UCSD-AML1 (cell line): ENCODE results near the gene ECSCR.
"Not testable (repeated sequence)": the region's sequence is repeated elsewhere in the genome, so short reads cannot be mapped to it uniquely, and the experiment has no call there.

Experiments
- DNase-seq: peaks from one replicate; lab custom pipeline; 2025; ENCODE audit not compliant: unreplicated experiment; lab: John Stamatoyannopoulos, UW

The ECSCR gene

GRCh38 chr5:139414581-139415130 is 47.9 kb downstream of the ECSCR start:
- no peak for DNase-seq

DNA sequence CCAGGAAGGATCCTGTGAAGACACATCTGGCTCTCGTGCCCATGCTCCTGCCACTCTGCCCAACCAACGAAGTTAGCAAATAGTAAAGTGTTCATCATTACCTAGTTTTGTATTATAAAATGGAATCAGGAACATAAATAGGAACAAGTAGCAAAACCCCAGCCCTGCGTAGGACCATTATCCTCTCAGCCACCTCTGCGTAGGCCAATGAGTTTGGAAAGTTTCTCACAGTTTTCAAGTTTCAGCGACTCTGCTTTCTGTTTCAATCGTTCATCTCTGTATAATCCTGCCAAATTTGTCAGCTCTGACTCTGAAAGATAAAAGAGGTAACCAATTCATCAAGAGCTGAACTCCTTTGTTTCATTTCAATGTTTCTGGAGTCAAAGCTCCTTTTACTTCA is 48.6 kb downstream of the ECSCR start:
- DNase-seq: no peak

DNA sequence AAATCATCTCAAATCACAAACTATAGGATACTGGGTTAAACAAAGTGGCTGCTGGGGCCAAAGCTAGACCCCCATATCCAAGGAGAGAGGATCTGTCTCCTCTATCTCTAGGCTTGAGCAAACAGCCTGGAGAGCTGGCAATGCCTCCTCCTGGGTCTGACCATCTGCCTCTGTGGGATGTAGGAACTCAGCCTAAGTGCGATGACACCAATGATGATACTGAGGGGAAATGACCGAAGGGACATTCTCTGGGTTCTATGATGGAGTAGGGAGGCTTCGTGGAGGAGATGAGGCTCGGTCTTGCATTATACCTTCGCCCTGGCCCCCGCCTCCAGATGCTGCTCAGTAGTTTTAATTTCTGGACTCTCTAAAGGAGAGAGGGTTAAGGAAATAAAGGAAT is 49.4 kb downstream of the ECSCR start:
- no peak for DNase-seq

DNA sequence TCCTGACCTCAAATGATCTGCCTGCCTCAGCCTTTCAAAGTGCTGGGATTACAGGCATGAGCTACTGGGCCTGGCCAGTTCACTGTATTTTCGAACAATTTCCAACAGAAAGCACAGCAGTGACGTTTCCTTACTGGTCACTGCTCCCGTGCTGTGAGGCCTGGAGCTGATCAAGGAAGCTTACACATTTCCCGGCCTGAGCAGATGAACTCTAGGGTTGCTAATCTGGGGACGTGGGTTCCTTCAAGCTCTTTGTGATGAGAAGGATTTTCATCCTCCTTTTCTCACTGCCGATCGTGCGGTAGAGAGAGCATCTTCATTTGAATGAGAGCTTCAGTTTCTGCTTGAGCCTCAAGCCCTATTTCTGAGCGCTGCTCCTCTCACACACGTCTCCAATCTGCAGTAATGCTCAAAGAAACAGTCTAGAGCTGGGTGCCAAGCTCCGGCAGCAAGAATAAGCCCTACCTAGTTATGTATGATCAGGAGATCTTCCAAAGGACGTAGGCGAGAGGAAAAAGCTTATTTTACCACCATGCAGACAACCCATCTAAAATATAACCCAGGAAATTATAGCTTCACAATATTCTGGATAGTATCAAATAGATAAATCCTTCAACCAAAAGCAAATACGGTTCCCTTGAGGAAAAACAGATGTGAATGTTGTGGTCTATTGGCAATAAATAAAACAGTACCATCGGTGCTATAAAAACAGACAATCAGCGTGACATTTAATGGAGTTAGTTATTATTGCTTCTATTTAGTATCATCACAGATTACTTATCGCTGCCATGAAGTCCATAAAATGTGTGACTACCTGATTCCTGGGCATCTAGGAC is 51.3 kb downstream of the ECSCR start:
- DNase-seq: no peak

- no peak for DNase-seq
Observed at GRCh38 chr5:139410121-139410992, 52.2 kb downstream of the ECSCR start.

- DNase-seq: not testable (repeated sequence)
Observed at GRCh38 chr5:139409116-139409515, 53.4 kb downstream of the ECSCR start.

DNA sequence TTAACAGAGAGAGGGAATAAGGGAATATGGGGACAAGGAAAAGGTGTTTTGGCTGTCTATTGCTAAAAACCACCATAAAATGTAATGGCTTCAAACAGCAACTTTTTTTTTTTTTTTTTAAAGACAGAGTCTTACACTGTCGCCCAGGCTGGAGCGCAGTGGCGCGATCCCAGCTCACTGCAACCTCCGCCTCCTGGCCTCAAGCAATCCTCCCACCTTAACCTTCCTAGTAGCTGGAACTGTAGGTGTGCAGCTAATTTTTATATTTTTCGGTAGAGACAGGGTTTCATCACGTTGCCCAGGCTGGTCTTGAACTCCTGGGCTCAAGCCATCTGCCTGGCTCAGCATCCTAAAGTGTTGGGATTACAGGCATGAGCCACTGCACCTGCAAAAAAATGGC is 54.4 kb downstream of the ECSCR start:
- DNase-seq: no peak

DNA sequence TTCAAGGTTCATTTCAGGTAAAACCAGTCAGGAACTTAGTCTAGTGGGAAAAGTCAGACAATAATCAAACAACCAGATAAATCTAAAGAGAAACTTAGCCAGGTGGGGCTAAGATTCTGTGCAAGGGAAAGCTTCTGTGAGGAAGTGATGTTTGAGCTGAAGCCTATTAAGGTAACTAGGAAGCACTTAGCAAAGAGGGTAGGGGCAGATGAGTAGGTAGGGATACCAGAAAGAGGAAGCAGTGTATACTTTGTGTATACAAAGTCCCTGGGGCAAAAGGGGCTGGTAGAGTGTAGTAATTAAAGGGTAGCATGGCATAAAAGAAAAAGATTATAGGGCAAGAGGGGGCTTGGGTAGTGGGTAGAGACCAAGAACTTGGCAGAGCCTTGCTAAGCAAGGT is 55.0 kb downstream of the ECSCR start:
- no peak for DNase-seq

DNA sequence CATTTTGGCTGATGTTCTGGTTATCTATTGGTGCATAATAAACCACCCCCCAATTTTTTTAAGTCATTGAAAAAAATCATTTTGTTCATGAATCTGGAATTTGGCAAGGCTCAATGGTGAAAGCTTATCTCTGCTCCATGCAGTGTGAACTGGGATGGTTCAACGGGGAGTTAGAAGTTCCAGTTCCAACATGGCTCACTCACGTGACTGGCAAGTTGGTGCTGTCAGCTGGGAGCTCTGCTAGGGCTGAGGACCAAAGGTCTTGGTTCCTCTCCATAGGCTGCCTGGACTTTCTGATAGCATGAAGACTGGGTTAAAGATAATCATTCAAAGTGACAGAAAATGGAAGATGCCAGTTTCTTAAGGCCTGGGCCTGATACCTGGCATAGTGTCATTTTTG is 55.6 kb downstream of the ECSCR start:
- DNase-seq: no peak

- no peak for DNase-seq
Observed at GRCh38 chr5:139404484-139404840, 58.1 kb downstream of the ECSCR start.

- peak; percentile 98 for DNase-seq
Observed at GRCh38 chr5:139403787-139404483, 58.6 kb downstream of the ECSCR start, which contains the start of gene SPATA24. Gene SPATA24 (minus strand): TSS chr5:139404089. CDS start chr5:139404060, 29 bp downstream.

- no peak for DNase-seq
Observed at GRCh38 chr5:139403418-139403786, 59.1 kb downstream of the ECSCR start.

- DNase-seq: peak; percentile 53
Observed at GRCh38 chr5:139402561-139403158, 59.9 kb downstream of the ECSCR start.

DNA sequence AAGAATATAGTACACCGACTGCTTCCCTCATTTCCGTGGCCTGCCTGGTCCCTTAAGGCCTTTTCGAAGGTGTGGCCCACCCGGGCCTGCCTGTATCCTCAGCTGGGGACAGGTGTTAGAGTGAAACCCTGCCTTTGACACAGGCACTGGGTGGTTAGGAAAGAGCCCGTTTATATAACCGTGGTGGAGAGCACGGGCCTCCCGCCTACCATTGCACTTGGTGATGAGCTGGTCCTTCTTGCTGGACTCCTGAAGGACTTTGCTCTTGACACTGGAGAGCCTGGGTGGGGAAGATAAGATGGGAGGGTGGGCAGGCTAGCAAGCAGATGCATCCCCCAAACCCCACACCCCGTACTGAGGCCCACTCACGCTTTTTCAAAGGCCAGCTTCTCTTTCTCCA is 61.0 kb downstream of the ECSCR start:
- DNase-seq: no peak

DNA sequence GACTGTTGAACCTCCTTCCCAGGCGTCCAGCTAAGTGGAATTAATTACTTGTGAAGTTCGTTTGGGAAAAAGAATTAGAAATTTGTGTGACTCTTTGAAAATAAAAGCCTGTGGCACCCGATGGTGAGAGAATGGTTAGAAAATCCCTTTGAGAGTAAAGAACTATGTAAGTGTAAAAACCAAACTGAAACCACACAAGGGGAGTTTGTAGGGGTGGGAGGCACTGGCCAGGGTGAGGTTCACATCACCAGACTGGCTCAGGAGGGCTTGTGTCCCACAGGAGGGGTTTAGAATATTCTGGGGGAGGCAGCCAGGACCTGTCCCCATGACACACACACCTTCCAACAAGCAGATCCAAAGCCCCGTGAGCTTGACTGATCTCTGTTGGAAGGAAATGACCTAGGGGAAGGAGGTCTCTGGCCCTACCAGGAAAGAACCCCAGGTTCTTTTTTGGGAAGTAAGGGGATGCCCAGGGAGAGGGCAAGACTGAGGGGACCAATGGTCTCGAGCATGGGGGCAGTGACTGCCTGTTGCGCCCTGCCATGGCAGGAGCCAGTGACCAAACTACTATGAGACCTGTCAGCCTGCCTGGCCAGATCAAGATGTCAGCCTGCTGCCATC is 62.9 kb downstream of the ECSCR start:
- no peak for DNase-seq
